HCT116 (cell line): ENCODE measurements around the gene TPX2. TPM values are rescaled to one million over a fixed set of nuclear protein-coding genes. Genes with fewer than 3 reads are reported as not detected.

Experiments
- ATAC-seq: fragments of 200-7000 bp; cut with Tn5 transposase; 2 replicates; pipeline ENCODE4 v1.9.1; 2020; ENCODE audit warnings: mild to moderate bottlenecking, moderate library complexity
- BruUV-seq: library from RNA; stranded (reverse); fragments of 400-500 nt; replicated peaks from 2 replicates; lab custom pipeline; 2021; lab: Mats Ljungman, UMichigan
- CTCF ChIA-PET: fragments of 300-600 bp; sonication (Branson Sonifier 250); formaldehyde crosslinking; loops from one replicate; lab custom pipeline; 2021; ENCODE audit warnings: antibody characterized with exemption; lab: Charles Lee
- POLR2A ChIA-PET: fragments of 300-600, 350-600 bp; sonication (Branson Sonifier 250); formaldehyde crosslinking; loops from one replicate; lab custom pipeline; 2021; ENCODE audit warnings: antibody characterized with exemption; lab: Charles Lee
- RAD21 ChIA-PET, 2 experiments: fragments of 300-600 bp; sonication (Branson Sonifier 250); formaldehyde crosslinking; loops; one replicate each; lab custom pipeline; 2023; ENCODE audit warnings: low total read pairs in 2 of 2; ENCODE audit not compliant: uncharacterized antibody in 2 of 2, unreplicated experiment in 2 of 2, low non-redundant PET in 1 of 2; lab: Charles Lee
- DNase-seq: peaks from one replicate; pipeline ENCODE4 v3.0.0-alpha.2; 2010; ENCODE audit warnings: low read depth, low spot score
- H2AFZ ChIP-seq: fragments of 200-600 bp; shearing (Covaris generic), sonication (generic); 2 replicates; pipeline ENCODE4 v1.6.1; 2017; ENCODE audit warnings: low read depth, mixed run types, mixed read lengths, antibody characterized with exemption, low read length; ENCODE audit not compliant: poor library complexity, severe bottlenecking
- H3K27ac ChIP-seq: 2 replicates; pipeline ENCODE4 v1.5.1; 2012; ENCODE audit warnings: low read depth, low read length
- H3K27me3 ChIP-seq: fragments of 200-600 bp; sonication (generic); 2 replicates; pipeline ENCODE4 v1.6.1; 2016; ENCODE audit warnings: mixed run types, low read length, mixed read lengths; ENCODE audit not compliant: insufficient read depth
- H3K36me3 ChIP-seq, 2 experiments: fragments of 200-500 bp in 1 of 2; fragments of 200-600 bp in 1 of 2; sonication (Bioruptor generic) in 1 of 2; sonication (generic) in 1 of 2; 2 replicates each; pipeline versions ENCODE4 v1.5.1 to v1.6.1; 2014 to 2016; ENCODE audit warnings: low read length in 2 of 2, inconsistent platforms in 1 of 2, mixed read lengths in 1 of 2, mixed run types in 1 of 2; ENCODE audit not compliant: insufficient read depth in 2 of 2, control insufficient read depth in 1 of 2
- H3K4me1 ChIP-seq, 2 experiments: fragments of 200-600 bp in 1 of 2; sonication (generic) in 1 of 2; 2 replicates each; pipeline versions ENCODE4 v1.5.1 to v1.6.1; 2012 to 2017; ENCODE audit warnings: low read length in 2 of 2, inconsistent platforms in 1 of 2, mild to moderate bottlenecking in 1 of 2, mixed read lengths in 1 of 2, mixed run types in 1 of 2, moderate library complexity in 1 of 2; ENCODE audit not compliant: insufficient read depth in 2 of 2, control insufficient read depth in 1 of 2
- H3K4me2 ChIP-seq: fragments of 200-600 bp; sonication (generic); 2 replicates; pipeline ENCODE4 v1.6.1; 2017; ENCODE audit warnings: mixed run types, low read length, mixed read lengths
- H3K4me3 ChIP-seq, 2 experiments: fragments of 200-600 bp in 1 of 2; sonication (generic) in 1 of 2; replicated peaks in 1 of 2; 2 replicates each; pipeline ENCODE4 v1.5.1; 2011 to 2016; ENCODE audit warnings: low read length in 2 of 2, control low read depth in 1 of 2, low read depth in 1 of 2, mild to moderate bottlenecking in 1 of 2, mixed read lengths in 1 of 2, mixed run types in 1 of 2
- H3K79me2 ChIP-seq: fragments of 200-600 bp; sonication (generic); 2 replicates; pipeline ENCODE4 v1.6.1; 2017; ENCODE audit warnings: mild to moderate bottlenecking, mixed run types, low read length, moderate library complexity, mixed read lengths; ENCODE audit not compliant: insufficient read depth
- H3K9ac ChIP-seq: fragments of 200-600 bp; sonication (generic); 2 replicates; pipeline ENCODE4 v1.6.1; 2016; ENCODE audit warnings: low read length, mixed read lengths
- H3K9me2 ChIP-seq: fragments of 200-600 bp; sonication (generic), shearing (Covaris generic); 2 replicates; pipeline ENCODE4 v1.6.1; 2017; ENCODE audit warnings: mixed run types, mild to moderate bottlenecking, moderate library complexity; ENCODE audit not compliant: insufficient read depth
- H3K9me3 ChIP-seq, 2 experiments: fragments of 200-500 bp in 1 of 2; fragments of 200-600 bp in 1 of 2; sonication (Bioruptor generic) in 1 of 2; sonication (generic) in 1 of 2; 2 replicates each; pipeline ENCODE4 v1.6.1; 2014 to 2017; ENCODE audit warnings: low read length in 2 of 2, mixed read lengths in 2 of 2, inconsistent platforms in 1 of 2, low read depth in 1 of 2, mild to moderate bottlenecking in 1 of 2, mixed run types in 1 of 2, moderate library complexity in 1 of 2; ENCODE audit not compliant: control insufficient read depth in 1 of 2, insufficient read depth in 1 of 2
- H4K20me1 ChIP-seq: fragments of 200-600 bp; sonication (generic), shearing (Covaris generic); 2 replicates; pipeline ENCODE4 v1.6.1; 2017; ENCODE audit warnings: mixed run types, mild to moderate bottlenecking, moderate library complexity; ENCODE audit not compliant: insufficient read depth
- CTCF ChIP-seq, 3 experiments: fragments of 200-600 bp in 1 of 3; sonication (generic) in 1 of 3; IDR thresholded peaks in 2 of 3; conservative IDR thresholded peaks in 1 of 3; 2 replicates each; pipeline ENCODE4 v1.5.1; 2012 to 2017; ENCODE audit warnings: low read depth in 2 of 3, low read length in 2 of 3, antibody characterized with exemption in 1 of 3, borderline replicate concordance in 1 of 3, control low read depth in 1 of 3, mild to moderate bottlenecking in 1 of 3, mixed read lengths in 1 of 3, mixed run types in 1 of 3, moderate library complexity in 1 of 3; ENCODE audit not compliant: insufficient read depth in 1 of 3
- EGR1 ChIP-seq: IDR thresholded peaks from 2 replicates; pipeline ENCODE4 v1.6.1; 2012; ENCODE audit warnings: low read depth
- EZH2 ChIP-seq: fragments of 200-600 bp; sonication (generic); IDR thresholded peaks from 2 replicates; pipeline ENCODE4 v1.6.1; 2017; ENCODE audit warnings: antibody characterized with exemption, mixed run types
- EZH2phosphoT487 ChIP-seq: fragments of 200-600 bp; IDR thresholded peaks from 2 replicates; pipeline ENCODE4 v1.6.1; 2018; ENCODE audit warnings: antibody characterized with exemption, borderline replicate concordance
- MAX ChIP-seq: IDR thresholded peaks from 2 replicates; pipeline ENCODE4 v1.6.1; 2012
- RAD21 ChIP-seq: IDR thresholded peaks from 2 replicates; pipeline ENCODE4 v1.6.1; 2012; ENCODE audit warnings: low read depth, mild to moderate bottlenecking
- SIN3A ChIP-seq: IDR thresholded peaks from 2 replicates; pipeline ENCODE4 v1.6.1; 2012; ENCODE audit warnings: low read depth
- ZNF274 ChIP-seq: fragments of 200-500 bp; sonication (Bioruptor generic); IDR thresholded peaks from 2 replicates; pipeline ENCODE4 v1.6.1; 2014; ENCODE audit warnings: mild to moderate bottlenecking, low read depth, low read length, inconsistent platforms
- intact Hi-C: fragments of 100-400 bp; cut with micrococcal nuclease; formaldehyde crosslinking; loops from 2 replicates; pipeline ENCODE4 v1.10.0; 2022
- total RNA-seq: library from RNA; stranded (reverse); gene quantifications from one replicate; pipeline ENCODE4 v1.2.1, GENCODE V29; 2021; ENCODE audit not compliant: unreplicated experiment
- TF ChIP-seq, protein P1 (sequence below): IDR thresholded peaks from 2 replicates; pipeline ENCODE4 v1.6.1; 2012; ENCODE audit warnings: low read depth

TPX2 gene
- total RNA-seq, 1 experiment from 2014 or later: 163 TPM

- no peaks in the 10 kb centered on the region for H4K20me1 ChIP-seq
- ChIA-PET CTCF (interaction anchor here (0.9 to 1.8 kb wide), 3 partner anchors 10 to 258 kb away, joined by 3 to 5 read pairs (median 3); no protein-coding TSS in a partner anchor), RAD21 (interaction anchor here (0.6 to 0.7 kb wide), 2 partner anchors 10 to 276 kb away, joined by 3 to 7 read pairs; no protein-coding TSS in a partner anchor), POLR2A (no interaction called here)
- H3K9me3 ChIP-seq: no peaks in the 10 kb centered on the region
- H3K27ac ChIP-seq: no peak overlapping the region
- no peak overlapping the region for H3K4me2 ChIP-seq
- TF ChIP-seq MAX (no peak), ZNF274 (no peak), EZH2phosphoT487 (no peak), EGR1 (no peak), CTCF (IDR thresholded peaks at IDR 0.05 in 2 of 3, conservative IDR thresholded peaks at IDR 0.05 in 1 of 3; ENCODE audit: borderline replicate concordance in 1 of 3, insufficient read depth in 1 of 3, low read depth in 2 of 3, low read length in 2 of 3) (peak; percentile 25 to 97 (median 92); a peak in 4 of 6 replicates), RAD21 (peak; percentile 54), EZH2 (no peak), SIN3A (no peak)
- TF ChIP-seq, protein P1, sequence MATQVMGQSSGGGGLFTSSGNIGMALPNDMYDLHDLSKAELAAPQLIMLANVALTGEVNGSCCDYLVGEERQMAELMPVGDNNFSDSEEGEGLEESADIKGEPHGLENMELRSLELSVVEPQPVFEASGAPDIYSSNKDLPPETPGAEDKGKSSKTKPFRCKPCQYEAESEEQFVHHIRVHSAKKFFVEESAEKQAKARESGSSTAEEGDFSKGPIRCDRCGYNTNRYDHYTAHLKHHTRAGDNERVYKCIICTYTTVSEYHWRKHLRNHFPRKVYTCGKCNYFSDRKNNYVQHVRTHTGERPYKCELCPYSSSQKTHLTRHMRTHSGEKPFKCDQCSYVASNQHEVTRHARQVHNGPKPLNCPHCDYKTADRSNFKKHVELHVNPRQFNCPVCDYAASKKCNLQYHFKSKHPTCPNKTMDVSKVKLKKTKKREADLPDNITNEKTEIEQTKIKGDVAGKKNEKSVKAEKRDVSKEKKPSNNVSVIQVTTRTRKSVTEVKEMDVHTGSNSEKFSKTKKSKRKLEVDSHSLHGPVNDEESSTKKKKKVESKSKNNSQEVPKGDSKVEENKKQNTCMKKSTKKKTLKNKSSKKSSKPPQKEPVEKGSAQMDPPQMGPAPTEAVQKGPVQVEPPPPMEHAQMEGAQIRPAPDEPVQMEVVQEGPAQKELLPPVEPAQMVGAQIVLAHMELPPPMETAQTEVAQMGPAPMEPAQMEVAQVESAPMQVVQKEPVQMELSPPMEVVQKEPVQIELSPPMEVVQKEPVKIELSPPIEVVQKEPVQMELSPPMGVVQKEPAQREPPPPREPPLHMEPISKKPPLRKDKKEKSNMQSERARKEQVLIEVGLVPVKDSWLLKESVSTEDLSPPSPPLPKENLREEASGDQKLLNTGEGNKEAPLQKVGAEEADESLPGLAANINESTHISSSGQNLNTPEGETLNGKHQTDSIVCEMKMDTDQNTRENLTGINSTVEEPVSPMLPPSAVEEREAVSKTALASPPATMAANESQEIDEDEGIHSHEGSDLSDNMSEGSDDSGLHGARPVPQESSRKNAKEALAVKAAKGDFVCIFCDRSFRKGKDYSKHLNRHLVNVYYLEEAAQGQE: no peak
- H2AFZ ChIP-seq: no peak overlapping the region
- H3K4me3 ChIP-seq: no peak overlapping the region
- H3K27me3 ChIP-seq: no peaks in the 10 kb centered on the region
- H3K79me2 ChIP-seq: no peaks in the 10 kb centered on the region
- ATAC-seq (peak; percentile 69), DNase-seq (peak; percentile 36)
- H3K4me1 ChIP-seq: peaks cover 15 to 36% of the 10 kb centered on the region in 2 experiments
- intact Hi-C loops: no loop called here
- H3K9ac ChIP-seq: no peak overlapping the region
- no peaks in the 10 kb centered on the region for H3K9me2 ChIP-seq
- H3K36me3 ChIP-seq: no peaks in the 10 kb centered on the region
- no TSS peak for BruUV-seq
Measured at GRCh38 chr20:31833130-31833930, 94.2 kb downstream of the TPX2 start.
